Immature natural killer cell (primary cell): ENCODE measurements around the gene ZMYM2. TPM values are rescaled to one million over a fixed set of nuclear protein-coding genes. Genes with fewer than 3 reads are reported as not detected.

Experiments used
- DNase-seq, 3 donors: peaks; one replicate each; pipeline ENCODE4 v3.0.0; 2022; ENCODE audit warnings: mixed read lengths in 1 of 3
- H3K27ac Mint-ChIP-seq, 6 donors: one replicate each; pipeline ENCODE4 v1.8.0; 2020; ENCODE audit warnings: mixed read lengths in 6 of 6, mild to moderate bottlenecking in 5 of 6, inconsistent platforms in 4 of 6, moderate library complexity in 3 of 6
- H3K27me3 Mint-ChIP-seq, 3 donors: one replicate each; pipeline ENCODE4 v1.8.0; 2020 to 2021; ENCODE audit warnings: low read depth in 3 of 3, mild to moderate bottlenecking in 3 of 3, mixed read lengths in 3 of 3, moderate library complexity in 3 of 3, inconsistent platforms in 1 of 3
- H3K36me3 Mint-ChIP-seq, 3 donors: one replicate each; pipeline ENCODE4 v1.8.0; 2020; ENCODE audit warnings: mixed read lengths in 3 of 3, inconsistent platforms in 2 of 3, mild to moderate bottlenecking in 2 of 3
- H3K4me1 Mint-ChIP-seq, 2 donors: one replicate each; pipeline ENCODE4 v1.8.0; 2020; ENCODE audit warnings: inconsistent platforms in 2 of 2, mild to moderate bottlenecking in 2 of 2, mixed read lengths in 2 of 2, moderate library complexity in 1 of 2
- H3K4me3 Mint-ChIP-seq, 5 donors: one replicate each; pipeline ENCODE4 v1.8.0; 2020; ENCODE audit warnings: mild to moderate bottlenecking in 5 of 5, mixed read lengths in 5 of 5, inconsistent platforms in 3 of 5, moderate library complexity in 3 of 5
- H3K9me3 Mint-ChIP-seq, 6 donors: one replicate each; pipeline ENCODE4 v1.8.0; 2020; ENCODE audit warnings: mild to moderate bottlenecking in 6 of 6, mixed read lengths in 6 of 6, inconsistent platforms in 4 of 6, moderate library complexity in 3 of 6
- polyA plus RNA-seq, 3 donors: library from polyadenylated mRNA; unstranded; fragments of 300-500 nt; fragmentation: Illumina TruSeq; gene quantifications; one replicate each; pipeline ENCODE4 v1.2.3, GENCODE V29; 2021

The ZMYM2 gene
- polyA plus RNA-seq, 3 donors from 2014 or later = 6.7 to 12.6 (median 11.2) TPM

GRCh38 chr13:20109037-20109436 lies 150.5 kb downstream of the ZMYM2 start:
- no peaks in the 10 kb centered on the region for H3K9me3 Mint-ChIP-seq
- H3K27ac Mint-ChIP-seq = no peak overlapping the region
- no peaks in the 10 kb centered on the region for H3K4me1 Mint-ChIP-seq
- no peaks in the 10 kb centered on the region for H3K36me3 Mint-ChIP-seq
- H3K27me3 Mint-ChIP-seq = peaks cover 1 to 3% (median 2%) of the 10 kb centered on the region in 3 donors
- no peak for DNase-seq
- no peak overlapping the region for H3K4me3 Mint-ChIP-seq

DNA sequence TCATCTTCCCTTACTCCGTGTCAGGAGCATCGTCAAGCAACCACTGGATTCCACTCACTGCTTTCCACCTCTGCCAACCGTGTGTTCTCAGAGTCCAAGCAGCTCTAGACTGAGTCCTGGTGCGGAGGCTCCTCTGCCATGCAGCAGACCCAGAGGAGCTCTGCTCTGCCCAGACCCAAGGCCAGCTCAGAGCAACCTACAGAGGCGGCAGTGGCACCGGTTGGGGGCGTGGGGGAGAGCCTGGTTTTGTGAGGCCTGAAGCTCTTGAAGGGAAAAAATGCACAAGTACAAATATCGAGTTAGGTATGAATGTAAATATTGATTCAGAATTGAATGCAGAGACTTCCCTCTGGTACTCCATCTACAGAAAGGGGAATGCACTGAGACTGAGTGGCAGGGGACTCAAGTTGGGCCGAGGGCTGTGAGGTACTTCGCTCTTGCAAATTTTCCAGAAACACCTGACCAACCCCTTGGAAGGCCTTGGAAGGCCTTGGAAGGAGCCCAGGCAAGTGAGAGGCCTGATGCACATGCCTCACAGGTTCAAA lies 155.6 kb downstream of the ZMYM2 start:
- Mint-ChIP-seq H3K27me3 (peaks cover 2 to 5% (median 4%) of the 10 kb centered on the region in 3 donors), H3K4me3 (no peak overlapping the region), H3K36me3 (no peaks in the 10 kb centered on the region), H3K9me3 (no peaks in the 10 kb centered on the region), H3K4me1 (peaks cover 2 to 3% of the 10 kb centered on the region in 2 donors), H3K27ac (no peak overlapping the region)
- no peak for DNase-seq

- Mint-ChIP-seq H3K36me3 (no peaks in the 10 kb centered on the region), H3K4me3 (peak overlapping the region in 1 of 5 donors; percentile 27), H3K27me3 (peaks cover 4 to 11% (median 5%) of the 10 kb centered on the region in 3 donors), H3K9me3 (no peaks in the 10 kb centered on the region), H3K27ac (peak overlapping the region in 1 of 6 donors; percentile 41), H3K4me1 (peaks cover 16 to 24% of the 10 kb centered on the region in 2 donors)
- DNase-seq = no peak
Measured at GRCh38 chr13:20116213-20116612, 157.7 kb downstream of the ZMYM2 start.

DNA sequence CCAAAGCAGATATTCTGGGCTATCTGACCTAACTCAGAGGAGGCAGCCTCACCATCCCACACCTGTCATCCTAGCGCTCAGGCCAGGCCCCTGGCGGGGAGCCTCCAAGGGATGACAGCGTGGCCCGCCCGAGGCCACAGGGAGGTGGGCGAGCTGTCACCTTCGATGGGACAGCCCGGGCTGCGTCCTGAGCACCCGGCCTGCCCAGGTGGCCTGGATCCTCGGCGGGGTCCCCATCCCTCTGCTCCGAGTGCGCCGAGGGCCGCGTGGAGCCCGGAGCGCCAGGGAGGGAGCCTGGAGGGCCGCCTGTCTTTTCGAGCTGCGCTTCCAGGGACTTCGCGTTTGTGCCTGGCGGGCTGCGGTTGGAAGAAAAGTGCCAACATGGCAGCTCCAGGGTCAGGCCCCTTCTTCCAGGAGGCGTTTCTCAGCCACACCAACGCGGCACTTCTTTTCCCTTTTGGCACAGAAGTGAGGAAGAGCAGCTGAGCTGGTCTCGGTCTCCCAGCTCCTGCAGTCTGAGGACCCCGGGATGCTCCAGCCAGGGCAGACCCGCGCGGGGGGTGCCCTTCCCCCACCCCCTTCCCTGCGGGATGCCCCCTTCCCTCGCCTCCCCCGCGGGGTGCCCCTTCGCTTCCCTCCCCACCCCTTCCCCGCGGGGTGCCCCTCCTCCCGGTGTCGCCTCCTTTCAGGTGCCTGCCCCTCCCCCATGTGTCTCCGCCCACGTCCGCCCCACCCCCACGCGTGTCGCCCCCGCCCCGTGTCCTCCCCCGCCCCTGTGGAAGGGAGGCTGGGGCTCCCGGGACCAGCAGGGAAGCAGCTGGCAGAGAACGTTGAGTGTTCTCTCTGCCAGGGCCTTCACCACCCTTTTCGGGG lies 160.0 kb downstream of the ZMYM2 start:
- no peaks in the 10 kb centered on the region for H3K9me3 Mint-ChIP-seq
- peak in 1 of 3 donors; percentile 11 for DNase-seq

GRCh38 chr13:20119960-20120359 lies 161.4 kb downstream of the ZMYM2 start:
- Mint-ChIP-seq H3K27me3 (peaks cover 2 to 17% (median 7%) of the 10 kb centered on the region in 3 donors), H3K9me3 (no peaks in the 10 kb centered on the region), H3K36me3 (no peaks in the 10 kb centered on the region), H3K27ac (peak overlapping the region; percentile 56 to 94 (median 83)), H3K4me3 (peak overlapping the region; percentile 86 to 95 (median 89)), H3K4me1 (peaks cover 16 to 26% of the 10 kb centered on the region in 2 donors)
- no peak for DNase-seq

More for the DNA sequence above, 160.0 kb downstream of the ZMYM2 start:
- Mint-ChIP-seq H3K36me3 (no peaks in the 10 kb centered on the region), H3K4me3 (peak overlapping the region; percentile 87 to 95 (median 93)), H3K4me1 (peaks cover 16 to 26% of the 10 kb centered on the region in 2 donors), H3K27me3 (peaks cover 4 to 17% (median 7%) of the 10 kb centered on the region in 3 donors), H3K27ac (peak overlapping the region; percentile 73 to 94 (median 88))

DNA sequence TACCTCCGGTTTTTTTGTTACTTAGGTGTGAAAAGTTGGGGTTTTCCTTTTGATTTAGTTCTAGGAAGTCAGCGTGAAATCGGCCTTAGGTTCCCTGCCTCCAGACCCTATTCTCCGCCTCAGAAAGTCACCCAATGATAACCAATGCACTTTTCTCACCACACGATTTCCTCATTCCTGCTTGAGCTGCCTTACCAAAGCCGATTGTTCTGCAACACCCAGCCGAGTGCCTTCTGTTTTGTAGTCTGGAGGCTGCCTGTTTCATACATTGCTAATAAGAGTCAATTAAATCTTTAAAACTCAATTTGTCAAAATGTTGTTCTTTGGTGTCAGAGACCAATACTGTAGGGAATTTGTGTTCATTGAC lies 162.6 kb downstream of the ZMYM2 start:
- no peak for DNase-seq
- Mint-ChIP-seq H3K27ac (peak overlapping the region; percentile 56 to 94 (median 83)), H3K4me1 (peaks cover 16 to 26% of the 10 kb centered on the region in 2 donors), H3K4me3 (peak overlapping the region; percentile 86 to 95 (median 89)), H3K36me3 (no peaks in the 10 kb centered on the region), H3K27me3 (peaks cover 2 to 17% (median 7%) of the 10 kb centered on the region in 3 donors), H3K9me3 (no peaks in the 10 kb centered on the region)

DNA sequence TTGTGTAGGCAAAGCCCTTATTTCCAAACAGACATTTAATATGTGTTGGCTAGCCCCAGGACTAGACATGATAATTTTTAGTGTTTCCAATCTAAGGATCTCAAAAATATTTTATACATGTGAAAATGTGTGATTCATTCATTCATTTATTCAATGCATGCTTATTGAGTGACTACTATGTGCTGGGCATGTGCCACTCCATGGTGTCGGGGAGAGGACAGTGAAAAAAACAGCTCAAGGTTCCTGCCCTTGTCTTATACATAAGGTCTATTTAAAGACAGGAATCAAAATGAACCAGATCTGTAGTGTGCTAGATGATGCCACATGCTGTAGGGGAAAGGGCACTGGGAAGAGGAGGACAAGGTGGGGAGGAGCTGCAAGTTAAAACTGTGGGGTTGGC lies 165.8 kb downstream of the ZMYM2 start:
- Mint-ChIP-seq H3K4me1 (peaks cover 17 to 22% of the 10 kb centered on the region in 2 donors), H3K27me3 (peaks cover 0 to 14% (median 6%) of the 10 kb centered on the region in 3 donors), H3K4me3 (no peak overlapping the region), H3K9me3 (no peaks in the 10 kb centered on the region), H3K27ac (no peak overlapping the region), H3K36me3 (no peaks in the 10 kb centered on the region)
- no peak for DNase-seq

DNA sequence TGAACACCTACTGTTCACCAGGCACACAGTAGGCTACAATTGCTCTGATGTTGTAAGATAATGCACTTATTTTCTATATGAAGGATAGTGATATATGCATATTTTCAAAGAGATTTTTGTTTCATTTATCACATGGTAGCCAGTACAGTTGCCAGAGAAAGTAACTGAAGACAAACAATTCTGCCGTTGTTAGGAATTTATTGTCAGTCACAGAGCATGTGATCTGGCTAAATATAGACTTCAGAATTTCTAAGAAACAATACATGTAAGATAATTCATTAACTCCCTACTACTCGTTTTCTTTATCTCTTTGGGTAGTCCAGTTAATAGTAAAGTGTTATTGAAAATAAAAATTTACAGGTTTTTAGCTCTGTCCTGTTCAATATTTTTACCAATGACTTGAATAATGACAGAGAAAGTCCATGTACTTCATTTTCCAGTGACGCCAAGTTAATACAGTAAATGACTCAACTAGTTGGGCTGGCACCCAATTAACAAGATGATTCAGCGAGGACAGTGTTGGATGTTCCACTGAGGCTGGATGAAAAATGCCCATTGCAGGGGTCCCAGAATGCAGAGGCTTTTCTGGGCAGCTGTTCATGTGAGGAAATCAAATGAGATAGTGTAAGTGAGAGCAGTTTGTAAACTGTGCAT lies 166.7 kb downstream of the ZMYM2 start:
- H3K27ac Mint-ChIP-seq = no peak overlapping the region

GRCh38 chr13:20125783-20126165 lies 167.2 kb downstream of the ZMYM2 start:
- Mint-ChIP-seq H3K9me3 (no peaks in the 10 kb centered on the region), H3K36me3 (no peaks in the 10 kb centered on the region), H3K27me3 (peaks cover 0 to 11% (median 6%) of the 10 kb centered on the region in 3 donors), H3K4me3 (peak overlapping the region in 4 of 5 donors; percentile 4 to 19 (median 10)), H3K4me1 (peaks cover 4 to 7% of the 10 kb centered on the region in 2 donors), H3K27ac (peak overlapping the region in 1 of 6 donors; percentile 2)
- DNase-seq = no peak

More for the DNA sequence above, 166.7 kb downstream of the ZMYM2 start:
- Mint-ChIP-seq H3K4me3 (peak overlapping the region in 4 of 5 donors; percentile 4 to 19 (median 10)), H3K27me3 (peaks cover 0 to 14% (median 6%) of the 10 kb centered on the region in 3 donors), H3K36me3 (no peaks in the 10 kb centered on the region), H3K9me3 (no peaks in the 10 kb centered on the region), H3K4me1 (peaks cover 8 to 12% of the 10 kb centered on the region in 2 donors)
- DNase-seq = no peak

GRCh38 chr13:20126541-20127261 lies 168.2 kb downstream of the ZMYM2 start:
- Mint-ChIP-seq H3K4me3 (peak overlapping the region in 4 of 5 donors; percentile 44 to 74 (median 62)), H3K9me3 (no peaks in the 10 kb centered on the region), H3K36me3 (no peaks in the 10 kb centered on the region), H3K27ac (no peak overlapping the region), H3K4me1 (peaks cover 0 to 4% of the 10 kb centered on the region in 2 donors), H3K27me3 (peaks cover 0 to 6% (median 3%) of the 10 kb centered on the region in 3 donors)
- no peak for DNase-seq

- Mint-ChIP-seq H3K36me3 (no peaks in the 10 kb centered on the region), H3K4me1 (peaks cover 0 to 4% of the 10 kb centered on the region in 2 donors), H3K27ac (no peak overlapping the region), H3K27me3 (peaks cover 0 to 8% (median 4%) of the 10 kb centered on the region in 3 donors), H3K4me3 (peak overlapping the region; percentile 64 to 74 (median 68)), H3K9me3 (no peaks in the 10 kb centered on the region)
- DNase-seq = no peak
Measured at GRCh38 chr13:20127262-20127561, 168.7 kb downstream of the ZMYM2 start.

GRCh38 chr13:20127562-20128458 lies 169.3 kb downstream of the ZMYM2 start:
- peak; percentile 47 to 57 (median 51) for DNase-seq
- H3K27ac Mint-ChIP-seq = no peak overlapping the region
- peaks cover 0 to 4% of the 10 kb centered on the region in 2 donors for H3K4me1 Mint-ChIP-seq

More at GRCh38 chr13:20127562-20128458, 169.3 kb downstream of the ZMYM2 start:
- peak overlapping the region; percentile 64 to 74 (median 71) for H3K4me3 Mint-ChIP-seq
- peaks cover 0 to 10% (median 6%) of the 10 kb centered on the region in 3 donors for H3K27me3 Mint-ChIP-seq
- no peaks in the 10 kb centered on the region for H3K36me3 Mint-ChIP-seq
- no peaks in the 10 kb centered on the region for H3K9me3 Mint-ChIP-seq
